ENCODE data around the gene FLT3.
"Not testable (repeated sequence)": the region's sequence is repeated elsewhere in the genome, so short reads cannot be mapped to it uniquely, and the experiment has no call there.

The FLT3 gene

DNA sequence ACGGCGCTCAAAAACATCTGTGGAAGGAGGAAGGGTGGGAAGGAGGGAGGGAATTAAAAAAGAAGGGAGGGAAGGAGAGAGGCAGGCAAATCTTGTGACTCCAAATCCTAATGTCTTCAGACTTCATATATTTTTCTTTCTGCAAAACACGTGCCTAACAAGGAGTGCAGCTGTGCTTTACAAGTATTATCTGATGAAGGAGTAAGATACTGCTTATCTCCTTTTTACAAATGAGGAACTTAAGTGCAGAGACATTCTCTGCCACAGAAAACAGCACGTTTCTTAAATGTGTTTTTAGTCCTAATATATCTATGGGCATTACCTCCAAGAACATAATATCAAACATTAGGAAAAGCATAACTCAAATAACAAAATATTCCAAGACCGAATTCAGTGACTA lies 6.5 kb downstream of the FLT3 start:
- H2BK120ac ChIP-seq (ENCODE audit: low read depth, low read length): no peak overlapping the region
- no peaks in the 10 kb centered on the region for H3K36me3 ChIP-seq (replicated peaks in 1 of 2; ENCODE audit: control insufficient read depth in 2 of 2, insufficient read depth in 2 of 2, low read length in 2 of 2)
- H2AFZ ChIP-seq (ENCODE audit: low read length): no peak overlapping the region

DNA sequence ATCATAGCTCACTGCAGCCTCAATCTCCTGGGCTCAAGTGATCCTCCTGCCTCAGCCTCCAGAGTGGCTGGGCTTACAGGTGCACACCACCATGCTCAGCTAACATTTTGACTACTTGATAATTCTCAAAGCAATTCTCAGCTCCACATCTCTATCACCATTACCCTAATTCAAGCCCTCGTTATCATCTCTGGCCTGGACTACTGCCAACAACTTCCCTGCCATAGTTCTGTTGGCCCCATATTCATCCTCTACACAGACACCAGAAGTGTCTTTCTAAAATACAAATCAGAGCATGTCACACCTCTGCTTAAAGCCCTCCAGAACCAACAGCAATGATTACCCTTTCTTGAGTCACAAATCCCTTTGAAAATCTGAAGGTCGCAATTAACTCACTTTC lies 7.9 kb downstream of the FLT3 start:
- no peak overlapping the region for H3K4me3 ChIP-seq (ENCODE audit: low read length in 2 of 2)
- H3K18ac ChIP-seq (ENCODE audit: low read length): no peak overlapping the region
- no peaks in the 10 kb centered on the region for H3K36me3 ChIP-seq (replicated peaks in 1 of 2; ENCODE audit: control insufficient read depth in 2 of 2, insufficient read depth in 2 of 2, low read length in 2 of 2)
- H3K9ac ChIP-seq (ENCODE audit: low read depth, low read length, poor library complexity): no peak overlapping the region
- no peak overlapping the region for H2BK15ac ChIP-seq (ENCODE audit: low read length)
- H3K14ac ChIP-seq (ENCODE audit: low read length): no peak overlapping the region
- H2AK5ac ChIP-seq (ENCODE audit: low read depth, low read length): no peak overlapping the region
- no peak for DNase-seq (ENCODE audit: low spot score)
- H3K27ac ChIP-seq (replicated peaks; ENCODE audit: low read length): no peak overlapping the region
- H3K9me3 ChIP-seq (replicated peaks in 1 of 2; ENCODE audit: control insufficient read depth in 2 of 2, insufficient read depth in 1 of 2, low read depth in 1 of 2, low read length in 2 of 2): no peaks in the 10 kb centered on the region
- H3K4ac ChIP-seq (ENCODE audit: low read length): no peak overlapping the region
- H4K8ac ChIP-seq (ENCODE audit: low read depth, low read length): no peak overlapping the region
- H2AFZ ChIP-seq (ENCODE audit: low read length): no peak overlapping the region
- H3K23ac ChIP-seq (ENCODE audit: low read depth, low read length, poor library complexity): no peak overlapping the region
- H3K4me1 ChIP-seq (ENCODE audit: control insufficient read depth in 2 of 2, insufficient read depth in 1 of 2, low read depth in 1 of 2, low read length in 2 of 2): no peaks in the 10 kb centered on the region
- H2BK12ac ChIP-seq (ENCODE audit: low read length): no peak overlapping the region
- H3K79me1 ChIP-seq (ENCODE audit: low read depth, low read length): no peaks in the 10 kb centered on the region
- no peak overlapping the region for H2BK120ac ChIP-seq (ENCODE audit: low read depth, low read length)
- no peak overlapping the region for H2BK5ac ChIP-seq (ENCODE audit: low read length)
- peaks cover 0 to 14% (median 0%) of the 10 kb centered on the region in 3 experiments for H3K27me3 ChIP-seq (ENCODE audit: control insufficient read depth in 3 of 3, insufficient read depth in 3 of 3, low read depth in 1 of 3, low read length in 3 of 3)
- H4K91ac ChIP-seq (ENCODE audit: low read depth, low read length, poor library complexity): no peak overlapping the region
- no CpG with 5 or more reads among the region's 2 CpGs for WGBS, 2 donors (ENCODE audit: extremely low coverage in 2 of 2, insufficient read length in 2 of 2, insufficient replicate concordance in 1 of 2)
- no peak overlapping the region for H3K4me2 ChIP-seq (ENCODE audit: insufficient read depth, low read length, poor library complexity, severe bottlenecking)

More for the DNA sequence above, 6.5 kb downstream of the FLT3 start:
- no peak overlapping the region for H2BK12ac ChIP-seq (ENCODE audit: low read length)
- no CpG with 5 or more reads among the region's 5 CpGs for WGBS, 2 donors (ENCODE audit: extremely low coverage in 2 of 2, insufficient read length in 2 of 2, insufficient replicate concordance in 1 of 2)
- no peak overlapping the region for H2AK5ac ChIP-seq (ENCODE audit: low read depth, low read length)
- H3K4me1 ChIP-seq (ENCODE audit: control insufficient read depth in 2 of 2, insufficient read depth in 1 of 2, low read depth in 1 of 2, low read length in 2 of 2): no peaks in the 10 kb centered on the region
- H3K27me3 ChIP-seq (ENCODE audit: control insufficient read depth in 3 of 3, insufficient read depth in 3 of 3, low read depth in 1 of 3, low read length in 3 of 3): peaks cover 2 to 26% (median 2%) of the 10 kb centered on the region in 3 experiments
- H2BK5ac ChIP-seq (ENCODE audit: low read length): no peak overlapping the region
- H3K79me1 ChIP-seq (ENCODE audit: low read depth, low read length): no peaks in the 10 kb centered on the region
- H3K27ac ChIP-seq (replicated peaks; ENCODE audit: low read length): no peak overlapping the region
- no peak overlapping the region for H2BK15ac ChIP-seq (ENCODE audit: low read length)
- no peak overlapping the region for H4K8ac ChIP-seq (ENCODE audit: low read depth, low read length)
- no peak overlapping the region for H3K4me3 ChIP-seq (ENCODE audit: low read length in 2 of 2)
- H3K9ac ChIP-seq (ENCODE audit: low read depth, low read length, poor library complexity): no peak overlapping the region
- H3K23ac ChIP-seq (ENCODE audit: low read depth, low read length, poor library complexity): no peak overlapping the region
- no peak for DNase-seq (ENCODE audit: low spot score)
- no peak overlapping the region for H3K18ac ChIP-seq (ENCODE audit: low read length)
- no peak overlapping the region for H4K91ac ChIP-seq (ENCODE audit: low read depth, low read length, poor library complexity)
- no peak overlapping the region for H3K14ac ChIP-seq (ENCODE audit: low read length)
- H3K4ac ChIP-seq (ENCODE audit: low read length): no peak overlapping the region
- H3K9me3 ChIP-seq (replicated peaks in 1 of 2; ENCODE audit: control insufficient read depth in 2 of 2, insufficient read depth in 1 of 2, low read depth in 1 of 2, low read length in 2 of 2): peaks cover 1 to 3% of the 10 kb centered on the region in 2 donors
- no peak overlapping the region for H3K4me2 ChIP-seq (ENCODE audit: insufficient read depth, low read length, poor library complexity, severe bottlenecking)

DNA sequence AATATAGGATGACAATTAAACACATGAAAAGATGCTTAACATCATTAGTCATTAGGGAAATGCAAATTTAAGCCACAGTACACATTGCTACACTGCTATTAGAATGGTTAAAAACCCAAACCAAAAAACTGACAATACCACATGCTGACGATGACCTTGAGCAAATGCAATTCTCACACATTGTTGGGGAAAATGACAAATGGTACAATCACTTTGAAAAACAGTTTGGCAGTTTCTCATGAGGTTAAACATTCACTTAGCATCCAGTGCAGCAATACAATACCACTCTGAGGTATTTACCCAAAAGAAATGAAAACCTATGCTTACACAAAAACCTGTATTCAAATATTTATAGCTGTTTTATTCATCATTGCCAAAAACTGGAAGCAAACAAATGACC lies 11.3 kb downstream of the FLT3 start:
- H4K8ac ChIP-seq (ENCODE audit: low read depth, low read length): no peak overlapping the region
- H3K4me1 ChIP-seq (ENCODE audit: control insufficient read depth in 2 of 2, insufficient read depth in 1 of 2, low read depth in 1 of 2, low read length in 2 of 2): no peaks in the 10 kb centered on the region
- no peaks in the 10 kb centered on the region for H3K36me3 ChIP-seq (replicated peaks in 1 of 2; ENCODE audit: control insufficient read depth in 2 of 2, insufficient read depth in 2 of 2, low read length in 2 of 2)
- DNase-seq (ENCODE audit: low spot score): no peak
- no peak overlapping the region for H4K91ac ChIP-seq (ENCODE audit: low read depth, low read length, poor library complexity)
- H2BK12ac ChIP-seq (ENCODE audit: low read length): no peak overlapping the region
- H3K14ac ChIP-seq (ENCODE audit: low read length): no peak overlapping the region
- no peak overlapping the region for H3K23ac ChIP-seq (ENCODE audit: low read depth, low read length, poor library complexity)
- H3K27me3 ChIP-seq (ENCODE audit: control insufficient read depth in 3 of 3, insufficient read depth in 3 of 3, low read depth in 1 of 3, low read length in 3 of 3): peaks cover 0 to 4% (median 0%) of the 10 kb centered on the region in 3 experiments
- no peak overlapping the region for H2BK120ac ChIP-seq (ENCODE audit: low read depth, low read length)
- no peak overlapping the region for H3K4me3 ChIP-seq (ENCODE audit: low read length in 2 of 2)
- no peak overlapping the region for H3K9ac ChIP-seq (ENCODE audit: low read depth, low read length, poor library complexity)
- no peak overlapping the region for H3K4me2 ChIP-seq (ENCODE audit: insufficient read depth, low read length, poor library complexity, severe bottlenecking)
- no peak overlapping the region for H2AFZ ChIP-seq (ENCODE audit: low read length)
- no peak overlapping the region for H3K18ac ChIP-seq (ENCODE audit: low read length)
- H2BK15ac ChIP-seq (ENCODE audit: low read length): no peak overlapping the region
- H2BK5ac ChIP-seq (ENCODE audit: low read length): no peak overlapping the region
- no CpG with 5 or more reads among the region's 1 CpG for WGBS, 2 donors (ENCODE audit: extremely low coverage in 2 of 2, insufficient read length in 2 of 2, insufficient replicate concordance in 1 of 2)
- H3K4ac ChIP-seq (ENCODE audit: low read length): no peak overlapping the region
- H3K9me3 ChIP-seq (replicated peaks in 1 of 2; ENCODE audit: control insufficient read depth in 2 of 2, insufficient read depth in 1 of 2, low read depth in 1 of 2, low read length in 2 of 2): no peaks in the 10 kb centered on the region
- no peak overlapping the region for H3K27ac ChIP-seq (replicated peaks; ENCODE audit: low read length)
- no peaks in the 10 kb centered on the region for H3K79me1 ChIP-seq (ENCODE audit: low read depth, low read length)
- H2AK5ac ChIP-seq (ENCODE audit: low read depth, low read length): no peak overlapping the region

DNA sequence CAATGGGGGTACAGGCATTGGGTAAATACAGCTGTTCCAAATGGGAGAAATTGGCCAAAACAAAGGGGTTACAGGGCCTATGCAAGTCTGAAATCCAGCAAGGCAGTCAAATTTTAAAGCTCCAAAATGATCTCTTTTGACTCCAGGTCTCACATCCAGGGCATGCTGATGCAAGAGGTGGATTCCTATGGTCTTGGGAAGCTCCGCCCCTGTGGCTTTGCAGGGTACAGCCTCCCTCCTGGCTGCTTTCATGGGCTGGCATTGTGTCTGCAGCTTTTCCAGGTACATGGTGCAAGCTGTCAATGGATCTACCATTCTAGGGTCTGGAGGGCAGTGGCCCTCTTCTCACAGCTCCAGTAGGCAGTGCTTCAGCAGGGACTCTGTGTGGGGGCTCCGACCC lies 22.6 kb downstream of the FLT3 start:
- not testable (repeated sequence) for H3K4me1 ChIP-seq (ENCODE audit: control insufficient read depth in 2 of 2, insufficient read depth in 1 of 2, low read depth in 1 of 2, low read length in 2 of 2); H3K4ac ChIP-seq (ENCODE audit: low read length); H3K79me1 ChIP-seq (ENCODE audit: low read depth, low read length); H3K27ac ChIP-seq (replicated peaks; ENCODE audit: low read length); H3K14ac ChIP-seq (ENCODE audit: low read length); H3K9ac ChIP-seq (ENCODE audit: low read depth, low read length, poor library complexity); H2BK120ac ChIP-seq (ENCODE audit: low read depth, low read length); H2BK15ac ChIP-seq (ENCODE audit: low read length); H2AK5ac ChIP-seq (ENCODE audit: low read depth, low read length); H2BK5ac ChIP-seq (ENCODE audit: low read length); H3K4me3 ChIP-seq (ENCODE audit: low read length in 2 of 2); H2BK12ac ChIP-seq (ENCODE audit: low read length); H4K91ac ChIP-seq (ENCODE audit: low read depth, low read length, poor library complexity); H2AFZ ChIP-seq (ENCODE audit: low read length); H4K8ac ChIP-seq (ENCODE audit: low read depth, low read length); H3K4me2 ChIP-seq (ENCODE audit: insufficient read depth, low read length, poor library complexity, severe bottlenecking); H3K23ac ChIP-seq (ENCODE audit: low read depth, low read length, poor library complexity); H3K18ac ChIP-seq (ENCODE audit: low read length); DNase-seq (ENCODE audit: low spot score); H3K27me3 ChIP-seq (ENCODE audit: control insufficient read depth in 3 of 3, insufficient read depth in 3 of 3, low read depth in 1 of 3, low read length in 3 of 3); H3K9me3 ChIP-seq (replicated peaks in 1 of 2; ENCODE audit: control insufficient read depth in 2 of 2, insufficient read depth in 1 of 2, low read depth in 1 of 2, low read length in 2 of 2); H3K36me3 ChIP-seq (replicated peaks in 1 of 2; ENCODE audit: control insufficient read depth in 2 of 2, insufficient read depth in 2 of 2, low read length in 2 of 2)
- WGBS, 2 donors (ENCODE audit: extremely low coverage in 2 of 2, insufficient read length in 2 of 2, insufficient replicate concordance in 1 of 2): no CpG with 5 or more reads among the region's 2 CpGs
